Right cardiac atrium (tissue), 5 donors: Measurements from ENCODE around the gene SPRED2. TPM values are rescaled to one million over a fixed set of nuclear protein-coding genes. Genes with fewer than 3 reads are reported as not detected.
A peak's percentile ranks its signal among the peaks of the same experiment; 100 is the strongest.

Experiments
- ATAC-seq, 2 donors: fragments of 200-7000 bp; cut with Tn5 transposase; one replicate each; pipeline versions ENCODE4 v1.8.0 to v1.9.1; 2020; ENCODE audit warnings: moderate library complexity in 2 of 2, mild to moderate bottlenecking in 1 of 2
- DNase-seq, 3 donors: peaks; one replicate each; pipeline ENCODE4 v3.0.0-alpha.2; 2020
- H3K27ac ChIP-seq: one replicate; pipeline ENCODE4 v1.5.1; 2013; ENCODE audit warnings: mild to moderate bottlenecking, low read length, control low read depth, moderate library complexity
- H3K27me3 ChIP-seq: one replicate; pipeline ENCODE4 v1.6.1; 2013; ENCODE audit not compliant: control insufficient read depth, insufficient read depth
- H3K4me1 ChIP-seq: one replicate; pipeline ENCODE4 v1.6.1; 2013; ENCODE audit warnings: low read length; ENCODE audit not compliant: control insufficient read depth, insufficient read depth
- H3K4me3 ChIP-seq: one replicate; pipeline ENCODE4 v1.5.1; 2013; ENCODE audit warnings: low read length, control low read depth
- H3K9me3 ChIP-seq: one replicate; pipeline ENCODE4 v1.6.1; 2013; ENCODE audit warnings: low read length; ENCODE audit not compliant: control insufficient read depth
- WGBS: extraction: QIAGEN DNeasy Blood & Tissue Kit; methylation state at CpG from one replicate; pipeline ENCODE4 v1.1.7; 2013; 5-methylcytosine and 5-hydroxymethylcytosine counted together
- intact Hi-C, 4 donors: fragments of 100-400 bp; cut with DNase I; formaldehyde crosslinking; loops; one replicate each; pipeline versions ENCODE4 v1.11.0 to v1.14.0; 2022 to 2023
- polyA plus RNA-seq: library from polyadenylated mRNA; stranded (reverse); fragments of 200-250 nt; gene quantifications from one replicate; pipeline ENCODE4 v1.2.3, GENCODE V29; 2013
- total RNA-seq, 4 donors: library from RNA; stranded (reverse); fragmentation: NEBNext Ultra II Directional; extraction: Animal tissue kit (Norgen Biotek cat#: 25700); gene quantifications; one replicate each; pipeline ENCODE4 v1.2.1, GENCODE V29; 2021
- donor health status: healthy with polysubstance abuse.
- donor health status: DM: no; HTN: yes; CAD: no.
- donor health status: DM: no; HTN: no; CAD: no.
- donor health status: DM: no; HTN: yes; CAD: no; lungs with severe emphysema.
- donor health status: DM: yes; HTN: yes; CAD: no.

Gene SPRED2
- total and polyA plus RNA-seq, 5 donors: 9.2 to 17.9 (median 15.3) TPM

DNA sequence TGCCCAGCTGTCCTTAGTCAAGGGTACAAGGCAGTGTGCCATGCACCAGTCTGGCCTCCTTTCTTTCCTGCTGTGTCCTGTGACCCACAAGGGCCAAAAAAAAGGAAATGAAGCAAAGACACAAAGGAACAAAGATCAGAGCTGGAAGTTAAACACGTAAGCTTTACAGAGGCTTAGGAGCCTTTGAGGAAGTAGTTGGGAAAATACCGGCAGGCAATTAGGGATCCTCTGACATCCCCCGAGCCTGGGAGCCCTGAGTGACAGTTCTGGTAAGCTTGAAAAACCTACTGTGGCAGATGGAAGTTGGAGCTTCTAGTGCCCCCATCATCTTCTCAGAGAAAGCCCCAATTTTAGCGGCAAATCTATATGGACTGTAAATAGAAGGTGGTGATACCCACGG, 78.5 kb downstream of the SPRED2 start:
- Histone ChIP-seq H3K4me3 (no peak overlapping the region), H3K4me1 (peaks cover 19% of the 10 kb centered on the region), H3K27me3 (no peaks in the 10 kb centered on the region), H3K9me3 (no peaks in the 10 kb centered on the region), H3K27ac (no peak overlapping the region)
- DNase-seq: no peak
- WGBS: 69% methylated on average over 5 of the region's 5 CpGs
- intact Hi-C loops: no loop called here
- no peak for ATAC-seq

DNA sequence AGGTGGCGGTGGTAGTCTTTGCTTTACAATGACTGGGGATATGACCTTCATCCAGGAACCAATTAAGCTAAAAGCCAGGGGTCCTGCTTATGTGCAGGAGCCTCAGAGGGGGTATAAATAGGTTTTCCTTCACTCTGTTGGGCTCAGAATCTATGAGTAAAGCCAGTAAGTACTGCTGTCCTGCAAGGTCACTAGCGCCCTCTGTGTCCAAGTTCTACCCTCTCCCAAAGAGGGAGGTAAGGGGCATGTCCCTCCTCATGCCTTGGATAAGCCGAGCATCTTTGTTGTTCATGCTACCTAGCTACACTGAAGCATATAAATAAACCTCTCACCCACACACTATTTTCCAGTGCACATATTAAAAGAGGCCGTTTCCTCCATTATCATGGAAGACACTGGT, 79.4 kb downstream of the SPRED2 start:
- Histone ChIP-seq H3K27ac (no peak overlapping the region), H3K4me1 (peaks cover 16% of the 10 kb centered on the region), H3K9me3 (no peaks in the 10 kb centered on the region), H3K27me3 (no peaks in the 10 kb centered on the region), H3K4me3 (no peak overlapping the region)
- no peak for DNase-seq
- peak in 1 of 2 donors; percentile 46 for ATAC-seq
- intact Hi-C loops: no loop called here
- WGBS: 87% methylated on average over 4 of the region's 4 CpGs

- H3K9me3 ChIP-seq: no peaks in the 10 kb centered on the region
- H3K27ac ChIP-seq: no peak overlapping the region
- peaks cover 20% of the 10 kb centered on the region for H3K4me1 ChIP-seq
- DNase-seq: no peak
- no peak overlapping the region for H3K4me3 ChIP-seq
- H3K27me3 ChIP-seq: no peaks in the 10 kb centered on the region
- ATAC-seq: no peak
- 81% methylated on average over 9 of the region's 9 CpGs for WGBS
- intact Hi-C loops: no loop called here
Observed at GRCh38 chr2:65351948-65352595, 80.3 kb downstream of the SPRED2 start.

GRCh38 chr2:65351234-65351947, 81.0 kb downstream of the SPRED2 start:
- no peak overlapping the region for H3K27ac ChIP-seq
- intact Hi-C loops: no loop called here
- H3K27me3 ChIP-seq: no peaks in the 10 kb centered on the region
- DNase-seq (peak in 2 of 3 donors; percentile 30 to 65), ATAC-seq (peak; percentile 60 to 80)
- no peaks in the 10 kb centered on the region for H3K9me3 ChIP-seq
- H3K4me3 ChIP-seq: no peak overlapping the region
- H3K4me1 ChIP-seq: peaks cover 20% of the 10 kb centered on the region
- WGBS: 48% methylated on average over 10 of the region's 10 CpGs

DNA sequence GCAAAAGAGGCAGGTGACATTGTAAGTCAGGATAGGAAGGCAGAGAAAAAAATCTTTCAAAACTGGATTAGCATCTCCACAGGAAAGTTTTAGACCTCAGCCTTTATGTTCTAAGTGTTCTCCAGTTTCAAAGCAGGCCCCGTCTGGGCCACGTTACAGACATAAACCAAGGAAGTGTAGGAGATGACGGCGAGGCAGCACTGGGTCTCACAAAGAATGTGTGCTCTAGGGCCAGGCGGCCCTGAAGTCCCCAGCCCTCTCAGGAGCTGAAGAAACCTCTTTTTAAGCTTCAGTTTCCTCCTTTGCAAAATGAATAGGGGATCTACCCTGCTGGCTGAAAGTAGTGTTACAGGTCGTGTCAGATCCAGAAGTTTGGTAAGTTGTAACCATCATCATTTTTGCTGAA, 81.7 kb downstream of the SPRED2 start:
- intact Hi-C loops: no loop called here
- WGBS: 62% methylated on average over 6 of the region's 6 CpGs
- Histone ChIP-seq H3K4me1 (peaks cover 22% of the 10 kb centered on the region), H3K9me3 (no peaks in the 10 kb centered on the region), H3K4me3 (no peak overlapping the region), H3K27ac (no peak overlapping the region), H3K27me3 (no peaks in the 10 kb centered on the region)
- peak; percentile 8 to 22 for ATAC-seq
- no peak for DNase-seq

GRCh38 chr2:65349863-65350262, 82.5 kb downstream of the SPRED2 start:
- 19% methylated on average over 4 of the region's 4 CpGs for WGBS
- intact Hi-C loops: no loop called here

DNA sequence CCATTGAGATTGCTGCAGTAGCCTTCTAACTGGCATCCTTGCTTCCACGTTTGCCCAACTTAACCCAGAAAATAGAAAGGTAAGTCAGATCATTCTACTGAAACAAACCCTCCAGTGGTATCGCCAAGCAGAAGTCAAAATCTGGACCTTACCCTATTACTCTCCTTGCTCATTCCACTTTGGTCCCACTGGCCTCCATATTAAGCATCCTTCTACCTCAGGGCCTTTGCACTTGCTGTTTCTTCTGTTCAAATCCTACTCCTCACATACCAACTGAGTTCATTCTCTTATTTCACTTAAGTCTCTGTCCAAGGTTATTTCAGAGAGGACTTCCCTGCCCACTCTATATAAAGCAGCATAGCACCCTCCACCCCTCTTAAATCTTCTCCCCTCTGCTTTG, 84.5 kb downstream of the SPRED2 start:
- intact Hi-C loops: no loop called here
- peaks cover 22% of the 10 kb centered on the region for H3K4me1 ChIP-seq
- WGBS: 97% methylated on average over 2 of the region's 2 CpGs
- H3K27me3 ChIP-seq: no peaks in the 10 kb centered on the region
- no peak for DNase-seq
- no peak overlapping the region for H3K4me3 ChIP-seq
- H3K9me3 ChIP-seq: no peaks in the 10 kb centered on the region
- ATAC-seq: no peak
- H3K27ac ChIP-seq: no peak overlapping the region

More at GRCh38 chr2:65349863-65350262, 82.5 kb downstream of the SPRED2 start:
- Histone ChIP-seq H3K27ac (no peak overlapping the region), H3K4me3 (no peak overlapping the region), H3K4me1 (peaks cover 22% of the 10 kb centered on the region), H3K9me3 (no peaks in the 10 kb centered on the region), H3K27me3 (no peaks in the 10 kb centered on the region)
- DNase-seq (peak; percentile 63 to 89 (median 70)), ATAC-seq (peak in 1 of 2 donors; percentile 39)

DNA sequence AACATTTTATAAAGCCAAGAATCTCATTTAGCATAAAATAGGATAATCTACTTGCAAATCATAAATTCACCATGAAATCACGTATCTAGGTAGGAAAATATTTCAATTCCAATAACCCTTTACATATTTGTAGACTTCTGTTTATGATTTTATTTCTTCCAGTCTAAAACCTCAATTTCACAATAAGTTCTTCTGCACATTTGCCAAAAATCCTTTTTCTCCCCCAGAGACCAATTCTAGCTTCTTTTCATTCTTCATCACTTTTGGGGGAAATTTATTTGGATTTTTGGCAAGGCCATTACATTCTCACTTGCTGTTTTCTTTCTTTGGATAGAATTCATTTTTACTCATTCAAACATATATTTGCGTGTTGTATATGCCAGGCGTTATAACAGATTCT, 86.8 kb downstream of the SPRED2 start:
- ATAC-seq: no peak
- WGBS: 67% methylated on average over 3 of the region's 3 CpGs
- peaks cover 14% of the 10 kb centered on the region for H3K4me1 ChIP-seq
- H3K9me3 ChIP-seq: no peaks in the 10 kb centered on the region
- intact Hi-C loops: no loop called here
- no peak for DNase-seq
- no peak overlapping the region for H3K27ac ChIP-seq
- no peaks in the 10 kb centered on the region for H3K27me3 ChIP-seq
- H3K4me3 ChIP-seq: no peak overlapping the region

GRCh38 chr2:65344689-65345088, 87.7 kb downstream of the SPRED2 start:
- Histone ChIP-seq H3K4me1 (peaks cover 10% of the 10 kb centered on the region), H3K4me3 (no peak overlapping the region), H3K27ac (no peak overlapping the region), H3K27me3 (no peaks in the 10 kb centered on the region), H3K9me3 (no peaks in the 10 kb centered on the region)
- DNase-seq (no peak), ATAC-seq (no peak)
- intact Hi-C loops: no loop called here
- WGBS: 76% methylated on average over 15 of the region's 15 CpGs

DNA sequence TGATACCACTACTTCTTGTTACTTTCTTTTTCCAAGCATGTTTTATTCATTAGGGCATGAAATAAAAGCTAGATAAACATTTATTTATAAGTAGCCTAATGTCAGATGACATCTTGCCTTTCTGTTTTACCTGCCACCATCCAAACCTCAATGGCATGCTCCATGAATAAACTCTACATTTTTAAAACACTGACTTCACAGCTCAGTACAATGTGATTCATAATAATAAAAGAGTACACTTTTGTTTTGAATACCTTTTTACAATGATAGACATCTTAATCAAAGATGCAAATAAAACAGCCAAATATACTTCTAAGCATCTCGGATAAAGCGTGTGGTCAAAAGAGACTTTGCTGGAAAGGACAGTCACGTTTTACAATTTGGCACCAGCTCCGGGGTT, 88.2 kb downstream of the SPRED2 start:
- DNase-seq (no peak), ATAC-seq (no peak)
- intact Hi-C loops: no loop called here
- 81% methylated on average over 4 of the region's 4 CpGs for whole genome bisulfite sequencing
- Histone ChIP-seq H3K27me3 (no peaks in the 10 kb centered on the region), H3K4me1 (peaks cover 9% of the 10 kb centered on the region), H3K4me3 (no peak overlapping the region), H3K27ac (no peak overlapping the region), H3K9me3 (no peaks in the 10 kb centered on the region)

DNA sequence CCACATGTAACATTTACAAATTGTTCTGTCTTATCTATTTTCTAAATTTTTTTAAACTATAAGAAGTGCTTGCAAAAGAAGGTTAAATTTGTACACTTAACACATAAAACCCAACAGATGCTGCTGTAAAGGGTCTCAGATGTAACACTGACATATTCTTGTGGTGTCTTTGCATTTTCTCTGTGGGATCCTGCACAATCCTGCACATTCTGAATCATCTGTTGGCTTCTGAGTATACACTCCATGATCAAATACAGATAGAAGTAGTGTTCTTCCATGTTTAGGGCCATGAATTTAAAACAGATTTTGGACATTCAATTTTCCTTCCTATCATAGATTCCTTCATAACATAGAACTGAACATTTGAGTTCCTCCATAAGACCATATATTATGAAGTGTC, 89.0 kb downstream of the SPRED2 start:
- H3K27ac ChIP-seq: no peak overlapping the region
- no peak for ATAC-seq
- intact Hi-C loops: no loop called here
- H3K27me3 ChIP-seq: no peaks in the 10 kb centered on the region
- H3K9me3 ChIP-seq: no peaks in the 10 kb centered on the region
- no peak overlapping the region for H3K4me3 ChIP-seq
- peaks cover 9% of the 10 kb centered on the region for H3K4me1 ChIP-seq
- DNase-seq: no peak
